Heart left ventricle (tissue), 13 donors: Measurements from ENCODE around the gene GPR156.

Experiments
- POLR2A ChIP-seq, 2 donors: fragments of 450-650 bp; IDR thresholded peaks; one replicate each; pipeline ENCODE4 v1.6.1; 2017; ENCODE audit warnings: antibody characterized with exemption in 2 of 2, mild to moderate bottlenecking in 2 of 2, moderate library complexity in 2 of 2
- TF ChIP-seq, protein P1 (sequence below), 12 donors: fragments of 200-600 bp; sonication (generic) in 4 of 12; IDR thresholded peaks; one replicate each; pipeline versions ENCODE4 v1.5.0 to v1.8.0; 2018 to 2022; ENCODE audit warnings: antibody characterized with exemption in 12 of 12, mild to moderate bottlenecking in 5 of 12
- donor health status: ischemic (EF 13 %, LVEDD 7.1; RV severe dilation, severe dysfunction).
- donor health status: DM: no; HTN: yes; CAD: no.
- donor health status: DM: no; HTN: no; CAD: no.
- donor health status: ischemic (EF 25% LVEDD 6.9; RV normal size, moderate dysfunction).
- donor health status: ischemic (EF 25% LVEDD 5.7; RV mildly dilated, moderate dysfunction).
- donor health status: ischemic (EF 35%, LVEDD 5.7; RV mildly dilated, moderate dysfunction).
- donor health status: nonischemic (EF 11% LVEDD 7.7; RV severe dilation, severe dysfunction).
- donor health status: DM: yes; HTN: yes; CAD: no.
- donor health status: PGD.
- donor health status: ischemic (EF 29% LVEDD 5.4; RV normal size, mild dysfunction).
- donor health status: nonischemic (EF 23%, LVEDD 6.1; RV moderate dilation, normal function).

DNA sequence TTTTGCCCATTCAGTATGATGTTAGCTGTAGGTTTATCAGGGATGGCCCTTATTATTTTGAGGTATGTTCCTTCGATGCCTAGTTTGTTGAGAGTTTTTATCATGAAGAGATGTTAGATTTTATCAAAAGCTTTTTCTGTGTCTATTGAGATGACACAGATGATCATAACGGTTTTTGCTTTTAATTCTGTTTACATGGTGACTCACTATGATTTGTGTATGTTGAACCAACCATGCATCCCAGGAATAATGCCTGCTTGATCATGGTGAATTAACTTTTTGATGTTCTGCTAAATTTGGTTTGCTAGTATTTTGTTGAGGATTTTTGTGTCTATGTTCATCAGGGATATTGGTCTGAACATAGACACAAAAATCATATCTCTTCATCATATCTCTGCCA lies 8.3 kb downstream of the GPR156 start:
- TF ChIP-seq, protein P1, sequence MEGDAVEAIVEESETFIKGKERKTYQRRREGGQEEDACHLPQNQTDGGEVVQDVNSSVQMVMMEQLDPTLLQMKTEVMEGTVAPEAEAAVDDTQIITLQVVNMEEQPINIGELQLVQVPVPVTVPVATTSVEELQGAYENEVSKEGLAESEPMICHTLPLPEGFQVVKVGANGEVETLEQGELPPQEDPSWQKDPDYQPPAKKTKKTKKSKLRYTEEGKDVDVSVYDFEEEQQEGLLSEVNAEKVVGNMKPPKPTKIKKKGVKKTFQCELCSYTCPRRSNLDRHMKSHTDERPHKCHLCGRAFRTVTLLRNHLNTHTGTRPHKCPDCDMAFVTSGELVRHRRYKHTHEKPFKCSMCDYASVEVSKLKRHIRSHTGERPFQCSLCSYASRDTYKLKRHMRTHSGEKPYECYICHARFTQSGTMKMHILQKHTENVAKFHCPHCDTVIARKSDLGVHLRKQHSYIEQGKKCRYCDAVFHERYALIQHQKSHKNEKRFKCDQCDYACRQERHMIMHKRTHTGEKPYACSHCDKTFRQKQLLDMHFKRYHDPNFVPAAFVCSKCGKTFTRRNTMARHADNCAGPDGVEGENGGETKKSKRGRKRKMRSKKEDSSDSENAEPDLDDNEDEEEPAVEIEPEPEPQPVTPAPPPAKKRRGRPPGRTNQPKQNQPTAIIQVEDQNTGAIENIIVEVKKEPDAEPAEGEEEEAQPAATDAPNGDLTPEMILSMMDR (IDR thresholded peaks at IDR 0.05), result no peak
- TF ChIP-seq POLR2A (IDR thresholded peaks at IDR 0.05), result no peak
